ENCODE measurements around the gene TRDMT1. TPM values are rescaled to one million over a fixed set of nuclear protein-coding genes. Genes with fewer than 3 reads are reported as not detected.

The TRDMT1 gene
- total RNA-seq, 2 experiments from 2014 or later, result 4.4 to 4.5 TPM

GRCh38 chr10:17134737-17135260, 66.7 kb downstream of the TRDMT1 start:
- Mint-ChIP-seq H3K4me3 (no peak overlapping the region), H3K4me1 (ENCODE audit: low read depth) (no peaks in the 10 kb centered on the region), H3K9me3 (no peaks in the 10 kb centered on the region), H3K27me3 (no peaks in the 10 kb centered on the region), H3K36me3 (ENCODE audit: low read depth) (no peaks in the 10 kb centered on the region), H3K27ac (no peak overlapping the region)
- no peak for DNase-seq
- ChIA-PET CTCF (no interaction called here), POLR2A (interaction anchor here (0.6 kb wide), 1 partner anchor 304 kb away, joined by 3 read pairs; no protein-coding TSS in a partner anchor)
- intact Hi-C loops (cut with micrococcal nuclease), result no loop called here
- no peak for ATAC-seq
- TF ChIP-seq, protein P1, sequence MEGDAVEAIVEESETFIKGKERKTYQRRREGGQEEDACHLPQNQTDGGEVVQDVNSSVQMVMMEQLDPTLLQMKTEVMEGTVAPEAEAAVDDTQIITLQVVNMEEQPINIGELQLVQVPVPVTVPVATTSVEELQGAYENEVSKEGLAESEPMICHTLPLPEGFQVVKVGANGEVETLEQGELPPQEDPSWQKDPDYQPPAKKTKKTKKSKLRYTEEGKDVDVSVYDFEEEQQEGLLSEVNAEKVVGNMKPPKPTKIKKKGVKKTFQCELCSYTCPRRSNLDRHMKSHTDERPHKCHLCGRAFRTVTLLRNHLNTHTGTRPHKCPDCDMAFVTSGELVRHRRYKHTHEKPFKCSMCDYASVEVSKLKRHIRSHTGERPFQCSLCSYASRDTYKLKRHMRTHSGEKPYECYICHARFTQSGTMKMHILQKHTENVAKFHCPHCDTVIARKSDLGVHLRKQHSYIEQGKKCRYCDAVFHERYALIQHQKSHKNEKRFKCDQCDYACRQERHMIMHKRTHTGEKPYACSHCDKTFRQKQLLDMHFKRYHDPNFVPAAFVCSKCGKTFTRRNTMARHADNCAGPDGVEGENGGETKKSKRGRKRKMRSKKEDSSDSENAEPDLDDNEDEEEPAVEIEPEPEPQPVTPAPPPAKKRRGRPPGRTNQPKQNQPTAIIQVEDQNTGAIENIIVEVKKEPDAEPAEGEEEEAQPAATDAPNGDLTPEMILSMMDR (IDR thresholded peaks at IDR 0.05), result no peak

GRCh38 chr10:17134282-17134681, 67.2 kb downstream of the TRDMT1 start:
- CTCF ChIA-PET, result no interaction called here
- no peaks in the 10 kb centered on the region for H3K27me3 Mint-ChIP-seq
- intact Hi-C loops (cut with micrococcal nuclease), result no loop called here
- no peak for ATAC-seq
- TF ChIP-seq, protein P1 (IDR thresholded peaks at IDR 0.05), result no peak
- DNase-seq, result no peak
- H3K4me1 Mint-ChIP-seq (ENCODE audit: low read depth), result no peaks in the 10 kb centered on the region
- H3K36me3 Mint-ChIP-seq (ENCODE audit: low read depth), result no peaks in the 10 kb centered on the region
- H3K27ac Mint-ChIP-seq, result no peak overlapping the region
- H3K4me3 Mint-ChIP-seq, result no peak overlapping the region
- H3K9me3 Mint-ChIP-seq, result no peaks in the 10 kb centered on the region
- POLR2A ChIA-PET, result no interaction called here

DNA sequence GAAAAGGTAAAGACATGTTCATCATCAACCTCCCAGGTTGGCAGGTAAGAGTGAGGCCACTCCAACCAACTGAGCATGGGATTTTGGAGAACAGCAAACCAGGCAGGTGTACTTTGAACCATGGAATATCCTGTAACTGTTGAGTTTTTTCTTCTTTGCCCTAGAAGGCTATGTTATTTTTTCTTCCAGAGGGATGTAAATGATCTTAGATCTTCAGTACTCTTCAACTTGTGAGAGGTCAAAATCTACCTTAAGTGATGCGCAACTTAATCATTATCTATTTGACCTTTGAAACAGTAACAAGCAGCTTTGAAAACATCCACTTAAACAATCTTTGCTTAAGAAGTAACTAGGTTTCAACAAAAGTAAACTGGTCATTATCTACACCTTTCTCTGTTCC, 71.7 kb downstream of the TRDMT1 start, which contains the start of gene CUBN:
Gene CUBN (minus strand): TSS at position 71 of the 400 bp plus-strand sequence. CDS start 46 bp downstream, at position 25.
- H3K36me3 Mint-ChIP-seq (ENCODE audit: low read depth), result peaks cover 2% of the 10 kb centered on the region
- no peak for ATAC-seq
- DNase-seq, result no peak
- POLR2A ChIA-PET, result no interaction called here
- H3K4me1 Mint-ChIP-seq (ENCODE audit: low read depth), result no peaks in the 10 kb centered on the region
- H3K9me3 Mint-ChIP-seq, result no peaks in the 10 kb centered on the region
- TF ChIP-seq, protein P1 (IDR thresholded peaks at IDR 0.05), result no peak
- no peak within 1 kb of the TSS for H3K27ac Mint-ChIP-seq
- H3K4me3 Mint-ChIP-seq, result no peak within 1 kb of the TSS
- CTCF ChIA-PET, result no interaction called here
- intact Hi-C loops (cut with micrococcal nuclease), result no loop called here
- no peaks in the 10 kb centered on the region for H3K27me3 Mint-ChIP-seq

DNA sequence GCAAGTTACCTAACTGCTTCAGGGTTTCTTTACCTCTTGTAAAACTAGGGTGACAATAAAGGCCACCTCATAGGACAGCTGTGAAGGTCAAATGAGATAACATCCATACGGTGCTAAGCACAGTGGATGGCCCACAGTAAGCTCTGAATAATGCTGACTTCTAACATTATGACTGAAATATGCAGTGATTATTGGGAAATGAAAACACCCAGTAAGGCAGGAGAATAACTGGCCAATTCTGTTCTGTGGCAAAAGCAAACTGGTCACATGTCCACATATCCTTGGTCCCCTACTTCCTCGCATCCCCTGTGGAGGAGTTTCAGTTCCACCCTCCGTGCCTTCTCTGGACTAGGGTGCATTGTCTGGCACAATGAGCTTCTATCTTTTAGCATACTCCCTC, 73.2 kb downstream of the TRDMT1 start:
- intact Hi-C loops (cut with micrococcal nuclease), result no loop called here
- ChIA-PET POLR2A (no interaction called here), CTCF (interaction anchor here (1.3 kb wide), 1 partner anchor 100 kb away, joined by 3 read pairs; the partner anchor contains the start of gene VIM)
- no peaks in the 10 kb centered on the region for H3K9me3 Mint-ChIP-seq
- H3K27ac Mint-ChIP-seq, result no peak overlapping the region
- H3K36me3 Mint-ChIP-seq (ENCODE audit: low read depth), result peaks cover 2% of the 10 kb centered on the region
- ATAC-seq (no peak), DNase-seq (no peak)
- TF ChIP-seq, protein P1 (IDR thresholded peaks at IDR 0.05), result no peak
- H3K27me3 Mint-ChIP-seq, result no peaks in the 10 kb centered on the region
- H3K4me1 Mint-ChIP-seq (ENCODE audit: low read depth), result no peaks in the 10 kb centered on the region
- no peak overlapping the region for H3K4me3 Mint-ChIP-seq

GRCh38 chr10:17126327-17126726, 75.1 kb downstream of the TRDMT1 start:
- Mint-ChIP-seq H3K27ac (no peak overlapping the region), H3K9me3 (no peaks in the 10 kb centered on the region), H3K4me3 (no peak overlapping the region), H3K27me3 (no peaks in the 10 kb centered on the region), H3K4me1 (ENCODE audit: low read depth) (no peaks in the 10 kb centered on the region), H3K36me3 (ENCODE audit: low read depth) (peaks cover 3% of the 10 kb centered on the region)
- TF ChIP-seq, protein P1 (IDR thresholded peaks at IDR 0.05), result no peak
- intact Hi-C loops (cut with micrococcal nuclease), result no loop called here
- DNase-seq, result no peak
- POLR2A ChIA-PET, result no interaction called here
- ATAC-seq, result no peak
- CTCF ChIA-PET, result no interaction called here
